HG03060 (cell line): ENCODE measurements around the gene TESMIN.

ENCODE experiments used
- ATAC-seq: cut with Tn5 transposase; IDR thresholded peaks from one replicate; pipeline ENCODE4 v1.9.1; 2021; ENCODE audit warnings: low read depth, moderate number of reproducible peaks; ENCODE audit not compliant: unreplicated experiment

Gene TESMIN

DNA sequence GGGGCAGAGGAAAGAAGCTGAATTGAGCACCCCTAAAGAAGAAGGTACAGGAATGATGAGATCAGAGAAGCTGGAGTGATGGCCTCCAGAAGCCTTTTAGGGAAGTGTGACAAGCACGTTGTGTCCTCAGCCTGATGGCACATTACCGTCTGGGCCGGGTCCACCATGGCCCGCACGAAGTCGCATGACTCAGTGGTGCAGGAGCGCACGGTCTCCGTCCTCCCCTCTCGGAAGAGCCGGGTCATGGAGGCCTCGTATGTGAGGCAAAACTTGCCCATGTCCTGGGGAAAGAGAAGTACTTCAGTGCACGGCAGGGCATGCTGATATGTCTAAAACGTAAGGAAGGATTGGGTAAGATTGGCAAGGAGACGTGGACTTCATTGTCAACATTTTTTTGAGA is 11.2 kb upstream of the TESMIN start:
- no peak for ATAC-seq

DNA sequence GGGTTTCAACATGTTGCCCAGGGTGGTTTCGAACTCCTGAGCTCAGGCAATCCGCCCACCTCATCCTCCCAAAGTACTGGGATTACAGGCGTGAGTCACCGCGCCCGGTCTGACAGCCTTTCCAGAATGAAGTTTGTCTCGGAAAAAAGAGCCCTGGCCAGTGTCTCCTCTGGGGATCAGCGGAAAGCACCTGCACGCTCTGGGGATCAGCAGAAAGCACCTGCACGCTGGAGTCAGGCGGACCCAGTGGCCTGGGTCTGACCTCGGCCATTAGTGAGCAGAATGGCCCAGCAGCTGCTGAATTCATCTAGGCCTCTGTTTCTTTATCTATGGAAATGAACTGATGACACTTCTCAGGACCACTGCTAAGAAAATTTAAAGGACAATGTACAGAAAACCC is 10.5 kb upstream of the TESMIN start:
- ATAC-seq: no peak

DNA sequence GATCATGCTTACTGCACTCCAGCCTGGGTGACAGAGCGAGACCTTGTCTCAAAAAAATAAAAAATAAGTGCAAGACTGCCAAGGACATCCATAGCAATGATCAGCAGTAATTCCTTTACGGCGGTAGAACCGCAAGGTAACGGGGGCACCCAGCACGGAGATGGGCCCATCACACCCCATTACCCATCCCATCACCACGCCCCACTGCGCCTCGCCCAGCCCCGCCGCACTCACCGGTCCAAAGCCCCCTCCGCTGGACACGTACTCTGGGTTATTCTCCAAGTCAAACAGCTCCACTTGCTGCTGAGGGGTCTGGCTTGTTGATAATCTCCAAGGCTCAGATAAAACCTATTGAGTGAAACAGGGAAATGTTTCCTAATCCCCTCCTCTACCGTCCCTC is 8.7 kb upstream of the TESMIN start:
- ATAC-seq: no peak

DNA sequence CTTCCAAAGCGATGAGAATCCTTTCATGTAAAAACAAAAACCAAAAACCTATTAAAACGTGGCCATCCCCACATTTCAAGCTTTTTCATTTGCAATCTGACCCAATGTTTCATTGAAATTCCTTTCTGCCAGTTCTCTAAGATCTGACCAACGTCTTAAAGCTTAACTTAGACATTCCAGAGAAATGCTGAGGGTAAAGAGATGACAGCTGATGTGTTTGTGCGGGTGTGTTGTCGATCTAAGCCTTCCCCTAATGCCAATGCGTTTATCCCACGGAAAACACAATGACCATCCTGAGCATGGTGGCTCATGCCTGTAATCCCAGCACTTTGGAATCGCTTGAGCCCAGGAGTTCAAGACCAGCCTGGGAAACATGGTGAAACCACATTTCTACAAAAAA is 6.4 kb upstream of the TESMIN start:
- no peak for ATAC-seq

DNA sequence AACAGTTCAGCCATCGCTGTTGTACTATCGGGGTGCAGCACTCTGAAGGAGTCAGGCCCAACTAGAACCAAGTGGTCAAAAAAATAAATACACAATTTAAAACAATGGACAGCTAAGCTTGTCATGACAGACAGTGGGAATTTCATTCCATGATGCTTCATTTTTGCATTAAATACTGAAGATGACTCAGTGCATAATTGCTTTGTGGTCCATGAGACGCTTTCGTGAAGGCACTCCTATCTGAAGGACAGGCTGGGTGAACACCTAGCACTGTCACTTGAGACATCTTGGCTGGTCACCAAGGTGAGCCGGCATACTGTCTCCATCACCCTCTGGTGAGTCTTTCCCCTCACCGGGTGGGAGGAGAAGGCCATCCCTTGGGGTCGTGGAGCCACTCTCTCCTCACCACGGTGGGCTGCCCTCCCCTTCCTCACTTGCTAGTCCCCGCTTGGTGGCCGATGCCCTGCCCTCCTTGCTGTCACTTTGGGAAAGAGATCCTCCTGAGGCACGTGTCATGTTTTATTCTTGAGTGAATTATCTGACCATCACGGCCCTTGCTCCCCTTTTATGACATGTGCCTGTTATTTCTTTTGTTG is 4.9 kb upstream of the TESMIN start:
- no peak for ATAC-seq

DNA sequence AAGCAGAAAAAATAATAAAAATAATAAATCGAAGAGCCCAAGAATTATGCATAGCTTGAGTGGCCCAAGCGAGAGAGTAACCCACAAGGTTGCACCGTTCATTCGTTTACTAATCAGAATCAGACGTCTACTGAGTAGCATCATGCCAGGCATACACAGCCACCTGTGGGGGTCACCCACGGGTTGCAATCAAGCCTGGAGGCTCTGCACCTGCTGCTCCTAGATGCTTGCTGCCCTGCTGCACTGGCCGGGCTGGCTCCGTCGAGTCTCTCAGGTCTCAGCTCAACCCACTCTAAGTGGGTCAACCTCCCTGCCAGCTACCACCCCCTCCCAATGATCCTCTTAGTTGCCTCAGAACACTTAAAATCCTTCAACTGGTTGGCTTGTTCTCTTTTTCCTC is 2.0 kb upstream of the TESMIN start:
- no peak for ATAC-seq

DNA sequence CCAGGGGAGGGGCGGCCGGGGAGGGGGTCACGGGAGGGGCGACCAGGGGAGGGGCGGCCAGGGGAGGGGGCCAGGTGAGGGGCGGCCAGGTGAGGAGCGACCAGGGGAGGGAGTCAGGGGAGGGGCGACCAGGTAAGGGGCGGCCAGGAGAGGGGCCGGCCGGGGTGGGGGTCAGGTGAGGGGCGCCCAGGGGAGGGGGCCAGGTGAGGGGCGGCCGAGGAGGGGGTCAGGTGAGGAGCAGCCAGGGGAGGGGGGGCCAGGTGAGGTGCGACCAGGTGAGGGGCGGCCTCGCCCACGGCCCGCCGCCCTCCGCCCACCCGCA is 355 bp downstream of the TESMIN start:
- no peak for ATAC-seq

DNA sequence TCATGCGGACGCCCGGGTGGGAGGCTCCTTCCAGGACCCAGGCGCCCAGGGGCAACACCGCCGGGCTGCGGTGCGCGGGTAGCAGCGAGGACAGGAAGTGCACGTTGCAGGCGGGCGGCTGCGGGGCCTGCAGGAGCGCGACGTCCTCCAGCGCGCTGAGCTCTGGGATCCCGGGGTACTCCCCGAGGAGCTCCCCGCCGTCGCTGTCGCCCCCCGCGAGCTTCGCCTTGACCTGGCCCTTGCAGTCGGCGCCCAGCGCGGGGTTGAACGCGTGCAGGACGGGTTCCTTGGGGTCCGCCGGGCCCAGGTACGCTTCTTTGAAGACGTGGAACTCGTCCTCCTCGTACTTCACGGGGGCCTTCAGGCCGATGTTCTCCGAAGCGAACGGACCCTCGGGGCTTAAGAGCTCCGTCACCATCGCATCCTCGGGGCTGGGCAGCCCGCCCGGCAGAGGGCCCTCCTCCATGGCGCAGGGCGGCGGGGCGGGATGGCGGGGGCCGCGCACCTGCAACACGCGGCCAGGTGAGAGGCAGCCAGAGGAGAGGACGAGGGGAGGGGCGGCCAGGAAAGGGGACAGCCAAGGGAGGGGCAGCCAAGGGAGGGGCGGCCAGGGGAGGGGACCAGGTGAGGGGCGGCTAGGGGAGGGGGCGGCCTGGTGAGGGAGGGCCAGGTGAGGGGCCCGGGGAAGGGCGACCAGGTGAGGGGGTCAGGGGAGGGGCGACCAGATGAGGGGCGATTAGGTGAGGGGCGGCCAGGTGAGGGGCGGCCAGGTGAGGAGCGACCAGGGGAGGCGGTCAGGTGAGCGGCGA is 921 bp downstream of the TESMIN start:
- no peak for ATAC-seq

DNA sequence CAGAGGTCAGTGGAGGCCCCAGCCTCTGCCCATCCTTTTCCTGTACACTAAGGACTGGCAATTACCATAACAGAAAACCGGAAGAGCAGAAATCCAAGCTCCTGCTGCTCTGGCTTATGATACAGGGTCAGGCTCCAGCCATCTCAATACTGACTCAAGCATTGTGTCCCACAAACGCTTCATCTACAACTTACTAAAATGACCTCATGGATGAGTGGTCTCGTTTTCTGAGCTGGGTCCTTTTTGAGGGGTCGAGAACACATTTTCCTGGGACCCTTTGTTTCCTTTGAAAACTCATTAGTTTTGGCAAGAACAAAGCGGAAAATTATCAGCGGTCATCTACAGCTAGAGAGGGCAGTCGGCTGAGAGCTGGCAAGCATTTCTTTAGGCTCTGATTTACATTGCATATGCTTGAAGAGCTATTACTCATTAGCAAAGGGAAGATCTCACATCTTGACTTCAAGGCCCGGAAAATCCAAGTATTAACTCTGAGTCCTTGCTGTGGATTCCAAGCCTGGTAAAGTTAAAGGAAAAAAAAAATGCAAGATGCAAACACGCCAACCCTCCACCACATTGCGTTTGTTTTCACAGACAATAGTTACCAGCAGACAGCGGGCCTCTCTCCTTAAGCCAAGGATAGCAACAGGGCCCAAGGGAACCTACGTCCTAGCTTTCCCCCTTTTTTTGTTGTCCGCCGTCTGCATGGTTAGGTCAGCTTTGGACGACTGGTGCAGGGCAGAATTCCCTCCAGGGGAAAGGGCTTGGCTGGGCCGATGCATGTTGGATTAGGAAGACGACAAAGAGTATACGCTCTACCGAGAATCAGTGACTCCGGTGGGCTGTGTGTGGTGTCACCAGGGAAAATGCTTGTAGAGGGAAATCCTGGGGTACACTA is 1.8 kb downstream of the TESMIN start:
- ATAC-seq: no peak

DNA sequence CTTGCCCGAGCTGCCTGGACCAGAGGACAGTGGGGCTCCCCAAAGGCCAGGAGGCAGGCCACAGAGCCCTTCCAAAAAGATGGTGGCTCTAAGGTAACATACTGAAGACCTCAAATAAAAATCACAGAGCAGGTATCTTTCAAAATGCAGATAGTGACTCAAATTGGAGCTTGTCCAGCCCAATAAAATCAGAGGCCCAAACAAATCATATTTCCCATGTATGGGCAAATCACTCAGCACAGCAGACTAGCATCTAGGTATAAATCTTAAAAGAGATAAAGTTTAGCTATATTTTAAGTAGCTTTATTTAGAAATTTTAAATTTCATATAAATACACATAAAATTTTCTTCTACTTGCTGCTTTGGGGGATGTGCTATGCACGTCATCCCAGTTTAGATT is 3.3 kb downstream of the TESMIN start:
- ATAC-seq: no peak

DNA sequence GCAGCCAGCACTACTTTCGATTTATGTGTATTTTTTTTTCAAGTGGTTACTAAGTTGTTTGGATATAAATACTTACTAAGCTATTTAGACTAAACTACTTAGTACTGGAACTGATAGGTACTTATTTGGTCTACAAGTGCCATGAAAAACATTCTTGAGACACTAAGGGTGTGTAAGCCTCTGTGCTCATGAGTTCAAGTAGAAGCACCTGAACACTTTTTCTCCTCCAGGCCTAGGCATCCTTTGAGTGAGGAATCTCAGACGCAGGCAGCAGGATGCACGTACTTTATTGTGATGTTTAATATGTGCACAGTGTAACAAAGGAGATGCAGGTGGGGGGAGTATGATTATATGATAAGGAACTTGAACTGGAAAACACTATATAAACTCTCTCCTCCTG is 7.8 kb downstream of the TESMIN start:
- no peak for ATAC-seq

DNA sequence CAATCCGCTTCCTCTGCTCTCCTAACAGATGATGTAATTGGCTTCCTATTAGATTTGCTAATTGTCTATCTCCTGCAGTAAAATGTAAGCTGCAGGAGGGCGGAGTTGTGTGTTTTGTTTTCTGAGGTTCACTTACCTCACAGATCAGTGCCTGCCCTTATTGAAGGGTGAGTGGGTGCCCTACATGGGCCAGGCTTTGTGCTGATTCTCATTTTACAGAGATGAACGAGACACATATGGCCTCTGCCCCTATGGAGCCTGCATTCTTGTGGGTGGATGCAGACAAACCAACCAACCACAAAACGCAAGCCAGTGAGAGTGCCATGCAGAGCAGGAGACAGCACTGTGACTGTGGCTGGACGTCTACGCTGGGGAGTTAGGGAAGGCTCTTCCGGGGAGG is 9.9 kb downstream of the TESMIN start:
- no peak for ATAC-seq

DNA sequence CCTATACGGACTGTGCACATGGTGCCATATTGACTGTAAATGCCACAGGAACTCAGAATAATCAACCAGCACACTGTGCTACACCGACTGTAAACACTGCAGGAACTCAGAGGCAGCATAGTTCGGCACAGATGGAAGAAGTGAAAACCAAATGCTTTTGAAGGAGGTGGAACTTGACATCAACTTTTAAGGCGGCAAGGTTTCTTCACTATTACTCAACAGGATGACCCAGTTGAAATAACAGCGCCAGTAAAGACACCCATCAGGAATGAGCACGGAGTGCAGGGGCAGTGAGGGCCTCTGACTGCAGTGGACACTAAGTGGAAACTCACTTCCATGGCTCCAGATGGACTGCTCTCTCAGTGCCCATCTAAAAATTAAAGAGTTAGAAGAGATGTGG is 15.7 kb downstream of the TESMIN start:
- no peak for ATAC-seq

DNA sequence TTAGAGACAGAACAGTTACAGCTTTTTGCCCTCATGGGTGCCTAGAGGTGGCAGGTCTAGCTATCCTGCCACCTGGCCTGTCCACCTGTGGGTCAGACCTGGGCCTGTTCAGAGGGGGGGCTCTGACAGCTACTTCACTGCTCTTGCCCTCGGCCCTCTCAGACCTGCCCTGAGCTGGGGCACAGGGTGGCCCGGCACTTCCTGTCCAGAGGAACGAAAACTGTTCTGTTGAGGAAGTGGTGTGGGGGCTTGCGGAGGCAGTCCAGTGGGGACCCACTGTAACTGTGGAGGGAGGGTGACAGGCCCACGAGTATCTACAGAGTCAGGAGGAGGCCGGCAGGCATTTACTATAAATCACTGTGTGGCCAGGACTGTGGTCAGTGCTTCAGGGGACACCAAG is 16.2 kb downstream of the TESMIN start:
- no peak for ATAC-seq

DNA sequence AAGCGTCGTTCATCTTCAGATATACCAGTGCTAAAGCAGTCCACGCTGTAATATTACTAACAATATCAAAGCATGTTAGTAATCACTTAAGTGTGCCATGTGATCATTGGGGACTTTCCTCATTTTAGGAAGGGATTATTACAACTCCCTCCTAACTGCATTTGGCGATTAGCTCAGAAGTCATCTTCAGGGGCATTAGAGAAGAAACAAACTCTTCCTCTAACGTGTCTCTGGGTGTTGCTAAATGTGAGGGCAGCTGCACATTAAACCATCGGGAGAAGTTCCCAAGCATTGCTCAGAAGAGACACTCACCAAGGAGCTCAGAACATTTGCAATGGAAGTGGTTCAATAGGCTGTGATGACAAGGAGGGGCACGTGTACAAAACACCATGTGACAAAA is 17.2 kb downstream of the TESMIN start:
- no peak for ATAC-seq

DNA sequence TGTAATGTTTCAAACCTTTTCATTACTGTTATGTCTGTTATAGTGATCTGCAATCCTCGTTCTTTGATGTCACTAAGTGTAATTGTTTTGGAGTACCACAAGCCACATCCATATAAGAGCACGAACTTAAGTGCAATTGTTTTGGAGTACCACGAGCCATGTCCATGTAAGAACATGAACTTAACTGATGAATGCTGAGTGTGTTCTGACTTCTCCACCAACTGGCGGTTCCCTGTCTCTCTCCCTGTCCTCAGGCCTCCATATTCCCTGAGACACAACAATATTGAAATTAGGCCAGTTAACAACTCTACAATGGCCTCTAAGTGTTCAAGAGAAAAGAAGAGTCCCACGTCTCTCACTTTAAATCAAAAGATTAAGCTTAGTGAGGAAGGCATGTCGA is 23.5 kb downstream of the TESMIN start:
- no peak for ATAC-seq

DNA sequence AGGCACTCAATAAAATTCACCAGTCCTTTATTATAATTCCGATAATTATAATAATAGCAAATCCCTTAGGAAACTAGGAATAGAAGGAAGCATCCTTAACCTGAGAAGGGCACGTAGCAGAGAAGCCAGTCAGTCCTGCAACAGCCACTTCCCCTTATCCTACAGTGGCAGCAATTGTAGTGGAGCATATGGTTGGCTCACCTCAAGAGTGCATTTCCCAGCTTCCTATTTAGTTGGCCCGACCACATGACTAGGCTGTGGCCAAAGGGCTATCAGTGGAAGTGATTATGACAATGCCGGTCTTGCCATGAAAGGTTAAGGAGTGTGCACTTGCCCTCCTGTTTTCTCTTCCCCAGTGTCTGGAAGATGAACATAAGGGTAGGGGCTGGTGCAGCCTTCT is 27.0 kb downstream of the TESMIN start:
- ATAC-seq: no peak

DNA sequence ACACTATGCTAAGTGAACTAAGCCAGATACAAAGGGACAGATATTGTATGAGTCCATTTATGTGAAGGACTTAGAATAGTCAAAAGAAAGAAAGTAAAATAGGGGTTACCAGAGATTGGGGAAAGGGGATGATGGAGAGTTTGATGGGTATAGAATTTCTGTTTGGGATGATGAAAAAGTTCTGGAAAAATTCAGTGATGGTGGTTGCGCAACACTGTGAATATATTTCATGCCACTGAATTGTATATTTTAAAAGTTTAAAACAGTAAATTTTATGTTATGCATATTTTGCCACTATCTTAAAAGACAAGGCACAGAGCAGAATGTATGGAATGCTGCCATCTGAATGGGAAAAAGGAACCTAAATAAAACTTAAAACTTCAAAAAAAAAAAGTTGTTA is 29.2 kb downstream of the TESMIN start:
- no peak for ATAC-seq

DNA sequence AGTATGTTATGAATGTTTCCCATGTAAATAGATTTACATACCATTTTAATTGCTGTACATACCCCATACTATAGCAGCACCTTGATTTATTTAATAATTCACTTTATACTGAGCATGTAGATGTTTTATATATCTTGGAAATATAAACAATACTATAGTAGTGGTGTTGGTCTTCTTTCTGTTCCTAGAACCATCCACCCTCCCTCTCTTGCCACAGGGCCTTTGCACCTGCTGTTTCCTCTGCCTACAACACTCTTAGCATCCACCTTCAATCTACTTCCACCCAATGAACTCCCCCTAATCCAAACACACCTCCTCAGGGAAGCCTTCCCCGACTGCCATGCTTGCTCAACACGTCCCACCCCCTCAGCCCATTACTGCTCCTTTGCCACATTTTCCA is 30.2 kb downstream of the TESMIN start:
- no peak for ATAC-seq

DNA sequence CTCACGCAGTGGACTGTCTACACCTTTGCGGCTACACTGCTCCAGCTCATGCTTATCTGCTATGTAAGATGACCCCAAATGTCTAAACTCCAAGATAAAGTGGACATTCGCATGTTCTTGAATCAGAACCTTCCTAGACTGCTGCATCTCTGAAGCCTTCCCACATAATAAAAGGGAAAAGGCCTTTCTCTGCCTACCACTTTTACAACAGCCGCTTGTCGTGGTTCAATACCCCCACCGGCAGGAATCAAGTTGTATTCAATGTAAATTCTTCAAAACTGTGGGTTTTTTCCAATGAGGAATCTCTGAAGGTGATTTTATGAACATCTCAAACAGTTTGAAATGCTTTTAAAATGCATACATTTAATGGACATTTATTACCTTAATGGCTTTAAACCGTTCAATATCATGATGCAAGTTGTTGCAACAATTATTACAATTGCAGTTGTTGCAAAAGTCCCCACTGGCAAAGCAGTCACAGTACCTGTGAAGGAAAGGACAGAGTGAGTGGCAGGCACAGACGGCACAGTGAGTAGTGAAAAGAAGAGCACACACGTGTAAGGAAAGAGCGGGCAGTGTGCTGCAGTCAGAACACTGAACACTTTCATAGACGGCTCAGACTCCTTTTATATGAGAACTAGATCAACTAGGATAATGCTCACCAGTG is 35.7 kb downstream of the TESMIN start:
- ATAC-seq: no peak
